NCI-H1930 (cell line): ENCODE measurements around the gene BMP7.
A peak's percentile ranks its signal among the peaks of the same experiment; 100 is the strongest.
"Not testable (repeated sequence)": the region's sequence is repeated elsewhere in the genome, so short reads cannot be mapped to it uniquely, and the experiment has no call there.

Experiments
- DNase-seq, 2 experiments: peaks; one replicate each; lab custom pipeline; 2025; lab: John Stamatoyannopoulos, UW

Gene BMP7

GRCh38 chr20:57249073-57249472 is 17.4 kb downstream of the BMP7 start:
- no peak for DNase-seq

DNA sequence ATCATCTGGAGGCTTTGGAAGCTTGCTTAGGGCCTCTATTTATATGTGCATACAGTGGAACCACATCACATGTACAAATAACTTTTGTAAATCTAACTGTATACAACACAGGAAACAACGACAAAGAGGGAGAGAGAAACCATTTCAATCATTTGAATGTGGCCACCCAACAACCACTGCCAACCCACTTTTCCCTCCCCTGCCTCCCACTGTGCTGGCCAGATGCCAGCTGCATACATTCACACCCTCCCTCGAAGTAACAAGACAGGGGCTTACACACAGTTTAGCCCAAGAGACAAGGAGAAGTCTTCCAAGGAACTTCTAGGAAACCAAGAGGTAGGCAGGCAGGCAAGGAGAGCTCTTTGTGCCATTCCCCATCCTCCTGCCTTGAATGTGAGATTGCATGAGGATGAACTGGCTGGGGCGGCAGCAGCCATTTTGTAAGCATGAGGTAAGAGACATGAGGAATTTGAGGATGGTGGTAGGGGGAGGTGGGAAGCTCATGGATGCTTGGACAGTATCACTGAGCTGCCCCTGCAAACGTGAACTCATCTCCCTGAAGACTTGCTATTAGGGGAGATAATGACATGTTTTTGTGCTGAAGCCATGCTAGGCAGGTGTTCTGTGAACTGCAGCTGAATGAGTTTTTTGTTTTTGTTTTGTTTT is 18.2 kb downstream of the BMP7 start:
- DNase-seq: no peak

DNA sequence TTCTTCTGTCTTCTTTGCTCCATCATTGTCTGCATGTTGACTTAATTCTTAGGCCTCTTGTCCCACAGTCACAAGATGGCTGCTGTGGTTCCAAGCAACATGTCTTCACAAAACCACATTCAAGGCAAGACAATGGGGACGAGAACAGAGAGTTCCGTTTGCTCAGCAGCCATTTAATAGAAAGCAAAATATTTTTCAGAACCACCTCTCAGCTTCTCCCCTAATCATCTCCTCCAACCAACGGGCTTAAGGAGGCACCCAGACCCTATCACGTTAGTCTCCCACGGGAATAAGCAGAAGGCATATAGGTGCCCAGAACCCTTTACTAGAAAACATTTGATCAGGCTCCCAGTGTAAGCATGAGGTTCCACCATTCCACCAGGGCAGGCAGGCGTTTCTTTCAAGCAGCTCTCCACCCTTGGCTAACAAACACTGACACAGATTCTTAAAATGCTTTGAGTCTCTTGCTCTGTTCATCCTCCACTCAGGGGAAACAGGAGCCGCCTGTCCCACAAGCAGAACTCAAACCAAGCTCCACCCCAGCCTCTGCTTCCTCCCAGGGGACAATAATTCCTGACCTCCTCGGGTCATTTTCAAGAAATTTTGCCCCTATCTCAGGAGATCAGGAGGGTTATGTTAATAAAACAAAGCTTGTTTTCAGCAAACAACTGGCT is 19.0 kb downstream of the BMP7 start:
- DNase-seq: no peak

DNA sequence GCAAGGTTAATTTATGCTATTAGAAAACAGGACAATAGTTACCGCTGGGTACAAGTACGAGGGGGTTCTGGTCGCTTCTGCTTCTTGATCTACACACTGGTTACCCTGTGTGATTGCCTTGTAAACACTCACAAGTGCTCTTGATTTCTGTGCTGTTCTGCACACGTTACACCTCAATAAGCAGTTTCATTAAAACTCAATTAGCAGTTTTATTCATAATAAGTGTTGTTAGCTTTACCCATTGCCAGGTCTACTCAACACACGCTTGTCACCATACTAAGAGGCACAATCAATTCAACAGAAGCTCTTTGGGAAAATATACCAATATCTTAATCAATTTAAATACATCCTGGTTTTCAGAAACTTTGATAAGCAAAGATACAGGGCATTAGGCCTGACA is 20.4 kb downstream of the BMP7 start:
- no peak for DNase-seq

- DNase-seq: no peak
These were observed 21.7 kb downstream of the BMP7 start for GRCh38 chr20:57244627-57245214.

GRCh38 chr20:57244221-57244585 is 22.2 kb downstream of the BMP7 start:
- no peak for DNase-seq

DNA sequence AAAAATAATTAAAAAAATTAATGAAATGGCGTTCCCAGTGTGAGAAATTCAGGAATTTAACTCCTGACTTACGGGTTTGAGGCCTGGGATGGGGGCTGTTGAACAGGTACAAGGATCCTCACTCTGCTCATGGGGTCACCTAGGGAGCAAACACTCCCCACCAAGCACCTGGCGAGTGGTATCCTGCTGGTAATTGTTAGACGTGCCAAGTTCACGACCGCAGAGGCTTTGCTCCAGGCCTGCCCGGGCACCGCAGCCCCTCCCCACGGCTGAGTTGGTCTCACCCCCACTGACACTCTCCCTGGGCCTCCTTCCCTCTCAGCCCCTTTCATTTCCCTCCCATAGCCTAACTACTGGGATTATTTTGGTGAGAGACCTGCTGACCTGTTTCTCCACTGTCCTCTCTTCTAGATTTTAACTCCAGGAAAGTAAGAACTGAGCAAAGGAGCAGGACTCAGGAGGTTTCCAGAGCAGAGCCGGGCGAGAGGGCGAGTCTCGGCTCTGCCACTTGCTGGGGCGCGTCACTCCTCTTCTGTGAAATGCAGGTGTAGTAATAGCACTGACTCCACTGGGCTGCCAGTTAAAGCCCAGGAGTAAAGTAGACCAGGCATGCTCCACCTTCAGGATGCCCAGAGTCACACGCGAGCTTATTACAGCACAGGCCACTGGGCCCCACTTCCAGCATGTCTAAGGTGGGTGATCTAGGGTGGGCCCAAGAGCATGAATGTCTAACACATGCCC is 22.8 kb downstream of the BMP7 start:
- DNase-seq: no peak

- no peak for DNase-seq
These were observed 24.0 kb downstream of the BMP7 start for GRCh38 chr20:57242414-57242813.

- DNase-seq: no peak
These were observed 25.0 kb downstream of the BMP7 start for GRCh38 chr20:57241363-57241991.

GRCh38 chr20:57240581-57241362 is 25.7 kb downstream of the BMP7 start:
- DNase-seq: no peak

DNA sequence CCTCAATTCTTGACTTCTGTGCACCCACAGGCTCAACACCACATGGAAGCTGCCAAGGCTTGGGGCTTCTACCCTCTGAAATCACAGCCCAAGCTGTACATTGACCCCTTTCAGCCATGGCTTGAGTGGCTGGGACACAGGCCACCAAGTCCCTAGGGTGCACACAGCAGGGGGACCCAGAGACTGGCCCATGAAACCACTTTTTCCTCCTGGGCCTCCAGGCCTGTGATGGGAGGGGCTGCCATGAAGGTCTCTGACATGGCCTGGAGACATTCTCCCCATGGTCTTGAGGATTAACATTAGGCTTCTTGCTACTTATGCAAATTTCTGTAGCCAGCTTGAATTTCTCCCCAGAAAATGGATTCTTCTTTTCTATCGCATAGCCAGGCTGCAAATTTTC is 26.7 kb downstream of the BMP7 start:
- not testable (repeated sequence) for DNase-seq

GRCh38 chr20:57239324-57239723 is 27.1 kb downstream of the BMP7 start:
- not testable (repeated sequence) for DNase-seq

GRCh38 chr20:57238089-57238488 is 28.4 kb downstream of the BMP7 start:
- DNase-seq: no peak

- DNase-seq: no peak
These were observed 28.9 kb downstream of the BMP7 start for GRCh38 chr20:57237585-57237953.

DNA sequence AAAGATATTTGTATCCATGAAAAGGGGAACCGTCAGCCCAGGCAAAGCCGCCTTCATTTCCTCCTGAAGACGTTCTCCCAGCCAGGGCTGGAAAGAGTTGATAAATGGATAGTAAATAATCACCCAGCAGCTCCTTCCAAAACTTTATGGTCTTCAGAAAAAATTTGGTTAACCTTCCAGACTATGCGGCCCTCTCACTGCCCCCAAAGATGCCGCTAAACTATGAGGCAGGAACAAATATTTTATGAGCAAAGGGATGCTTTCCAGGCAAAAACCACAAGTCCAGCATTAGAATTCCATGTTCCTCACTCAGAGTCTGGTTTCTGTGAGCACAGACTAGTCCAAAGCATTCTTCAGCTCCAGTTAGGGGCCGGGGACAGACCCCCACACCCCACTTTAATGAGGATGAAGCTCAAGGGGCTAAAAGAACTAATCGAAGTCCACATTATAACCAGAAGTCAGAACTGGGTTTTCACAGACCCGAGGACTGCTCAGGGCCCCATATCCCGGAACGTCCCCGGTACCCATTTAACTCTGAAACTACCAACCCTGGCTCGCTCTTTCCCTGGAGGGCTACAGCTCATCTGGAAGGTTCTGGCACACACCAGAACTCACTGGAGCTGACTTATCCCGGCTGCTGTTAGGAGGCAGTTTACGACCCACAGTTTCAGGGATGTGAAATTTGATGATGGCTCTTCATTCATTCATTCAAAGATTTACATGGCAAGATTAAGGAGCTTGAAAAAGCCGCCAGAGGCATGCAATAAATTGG is 29.4 kb downstream of the BMP7 start:
- no peak for DNase-seq

- no peak for DNase-seq
These were observed 31.7 kb downstream of the BMP7 start for GRCh38 chr20:57234556-57235251.

DNA sequence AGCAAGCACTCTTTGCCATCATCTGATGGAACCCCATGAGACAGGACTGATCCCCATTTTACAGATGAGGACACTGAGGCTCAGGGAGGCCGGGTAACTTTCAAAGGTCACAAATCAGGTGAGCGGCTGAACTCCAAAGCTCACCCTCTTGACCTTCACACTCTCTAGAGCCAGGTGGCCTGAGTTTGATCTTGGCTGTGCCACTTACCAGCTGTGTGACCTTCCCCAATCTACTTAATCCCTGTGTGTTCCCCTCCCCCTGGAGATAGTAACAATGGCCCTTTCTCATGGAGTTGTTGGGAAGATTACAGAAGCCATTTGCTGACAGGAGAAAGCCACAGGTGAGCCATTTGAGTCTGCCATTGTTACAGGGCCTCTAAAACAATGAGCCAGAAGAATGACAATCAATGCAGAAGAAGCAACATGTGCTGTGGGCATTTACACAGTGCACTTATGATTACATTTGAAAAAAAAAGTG is 34.5 kb downstream of the BMP7 start:
- peak in 1 of 2 experiments; percentile 23 for DNase-seq

GRCh38 chr20:57231161-57231560 is 35.3 kb downstream of the BMP7 start:
- no peak for DNase-seq

DNA sequence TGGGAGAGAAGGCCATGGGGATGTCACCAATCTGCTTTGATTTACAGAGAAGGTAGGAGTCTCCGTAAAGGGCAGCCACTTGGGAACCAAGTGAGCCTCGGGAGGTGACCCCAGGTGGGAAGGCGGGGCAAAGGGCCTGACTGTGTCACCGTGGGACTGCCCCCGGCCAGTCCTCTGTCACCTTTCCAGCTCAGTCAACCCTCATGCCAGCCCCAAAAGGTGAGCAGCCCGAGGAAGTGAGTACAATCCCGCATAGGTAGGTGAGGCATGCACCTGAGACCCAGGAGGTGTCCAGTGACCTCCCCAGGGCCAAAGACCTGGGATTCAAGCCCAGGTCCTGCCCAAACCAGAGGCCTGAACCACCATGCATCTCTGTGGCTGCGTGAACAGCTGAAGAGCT is 36.2 kb downstream of the BMP7 start:
- no peak for DNase-seq

DNA sequence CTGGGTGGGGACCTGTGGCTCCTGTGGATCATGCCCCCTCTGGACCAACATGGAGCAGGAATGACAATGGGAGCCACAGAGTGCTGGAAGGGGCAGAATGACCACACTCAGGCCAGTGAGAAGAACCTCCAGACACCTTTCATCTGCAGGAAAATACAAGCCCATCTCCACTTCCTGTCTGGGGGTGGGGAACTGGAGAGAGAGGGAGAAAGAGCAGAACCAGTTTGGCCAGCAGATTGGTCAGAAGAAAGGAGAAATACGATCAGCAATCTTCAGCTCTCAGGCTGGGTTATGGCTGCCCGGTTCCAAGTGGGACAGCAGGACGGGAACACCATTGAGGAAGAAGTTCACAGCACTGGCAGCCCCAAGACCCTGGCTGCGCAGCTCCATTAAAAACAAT is 37.0 kb downstream of the BMP7 start:
- DNase-seq: no peak
